HepG2 (cell line): ENCODE results near the gene SPAG6. TPM values are rescaled to one million over a fixed set of nuclear protein-coding genes. Genes with fewer than 3 reads are reported as not detected.

ENCODE experiments used
- ATAC-seq: fragments of 200-7000 bp; cut with Tn5 transposase; 3 replicates; pipeline ENCODE4 v1.9.1; 2020; ENCODE audit warnings: mild to moderate bottlenecking, moderate library complexity
- BruUV-seq: library from RNA; stranded (reverse); fragments of 400-500 nt; replicated peaks from 2 replicates; lab custom pipeline; 2021; lab: Mats Ljungman, UMichigan
- CTCF ChIA-PET: fragments of 300-600 bp; formaldehyde crosslinking; extraction: SDS; loops from one replicate; lab custom pipeline; 2021; ENCODE audit warnings: low total read pairs, inconsistent platforms, low intra/inter-chr PET ratio; lab: Yijun Ruan, JAX
- POLR2A ChIA-PET: fragments of 350-600 bp; sonication (Branson Sonifier 250); formaldehyde crosslinking; loops from one replicate; lab custom pipeline; 2020; ENCODE audit warnings: antibody characterized with exemption, inconsistent platforms; lab: Yijun Ruan, JAX
- DNase-seq: peaks from one replicate; pipeline ENCODE4 v3.0.0-alpha.2; 2015; ENCODE audit warnings: low spot score
- FAIRE-seq: peaks from 3 replicates; lab custom pipeline; 2011; peaks lifted over from hg19 to GRCh38; lab: Jason Lieb, UNC
- H2AFZ ChIP-seq: one replicate; pipeline ENCODE4 v1.6.1; 2011; ENCODE audit warnings: low read length, inconsistent platforms
- H3K27ac ChIP-seq: fragments of 300-600 bp; 3 replicates; pipeline ENCODE4 v1.8.0; 2011; ENCODE audit warnings: mixed run types, mild to moderate bottlenecking, mixed read lengths, low read length, inconsistent platforms; ENCODE audit not compliant: insufficient read depth; ENCODE audit errors: extremely low read length
- H3K27me3 ChIP-seq, 2 experiments: fragments of 200-600 bp in 1 of 2; 2 replicates in 1 of 2; 3 replicates in 1 of 2; pipeline versions ENCODE4 v1.6.0 to v1.8.0; 2011; ENCODE audit warnings: low read length in 2 of 2, mild to moderate bottlenecking in 2 of 2, moderate library complexity in 2 of 2, inconsistent platforms in 1 of 2; ENCODE audit not compliant: insufficient read depth in 2 of 2, control insufficient read depth in 1 of 2
- H3K36me3 ChIP-seq, 2 experiments: fragments of 200-600 bp in 1 of 2; replicated peaks in 1 of 2; 2 replicates in 1 of 2; 3 replicates in 1 of 2; pipeline versions ENCODE4 v1.5.1 to v1.8.0; 2011; ENCODE audit warnings: low read length in 2 of 2, inconsistent platforms in 1 of 2; ENCODE audit not compliant: insufficient read depth in 2 of 2, control insufficient read depth in 1 of 2
- H3K4me1 ChIP-seq: 2 replicates; pipeline ENCODE4 v1.5.1; 2012; ENCODE audit warnings: low read length, inconsistent platforms; ENCODE audit not compliant: insufficient read depth
- H3K4me2 ChIP-seq: 2 replicates; pipeline ENCODE4 v1.6.0; 2011; ENCODE audit warnings: low read depth, low read length, inconsistent platforms
- H3K4me3 ChIP-seq, 3 experiments: fragments of 200-600 bp in 1 of 3; sonication (generic), shearing (Covaris generic) in 1 of 3; replicated peaks in 1 of 3; 2 replicates each; pipeline ENCODE4 v1.5.1; 2011 to 2016; ENCODE audit warnings: low read length in 3 of 3, inconsistent platforms in 2 of 3, low read depth in 2 of 3, mild to moderate bottlenecking in 2 of 3, control low read depth in 1 of 3, mixed read lengths in 1 of 3; ENCODE audit not compliant: insufficient read depth in 1 of 3
- H3K79me2 ChIP-seq: one replicate; pipeline ENCODE4 v1.6.1; 2011; ENCODE audit warnings: low read length, inconsistent platforms; ENCODE audit not compliant: insufficient read depth
- H3K9ac ChIP-seq: 2 replicates; pipeline ENCODE4 v1.6.0; 2011; ENCODE audit warnings: mild to moderate bottlenecking, low read depth, low read length, inconsistent platforms; ENCODE audit not compliant: insufficient read depth
- H3K9me3 ChIP-seq: 2 replicates; pipeline ENCODE4 v1.5.1; 2012; ENCODE audit warnings: mild to moderate bottlenecking, low read length
- H4K20me1 ChIP-seq: 2 replicates; pipeline ENCODE4 v1.6.0; 2011; ENCODE audit warnings: inconsistent platforms, mild to moderate bottlenecking, low read length, moderate library complexity; ENCODE audit not compliant: insufficient read depth
- AHR ChIP-seq: IDR thresholded peaks from 2 replicates; pipeline ENCODE4 v1.6.1; 2018; ENCODE audit warnings: missing genetic modification reagents, missing compliant biosample characterization
- MAFF ChIP-seq: IDR thresholded peaks from 2 replicates; pipeline ENCODE4 v1.6.1; 2011; ENCODE audit warnings: low read depth, low read length, improper control_type of control experiment
- MAFK ChIP-seq, 2 experiments: IDR thresholded peaks in 1 of 2; conservative IDR thresholded peaks in 1 of 2; 2 replicates each; pipeline ENCODE4 v1.6.1; 2011; ENCODE audit warnings: improper control_type of control experiment in 2 of 2, low read length in 2 of 2
- NFATC3 ChIP-seq: sonication (generic); formaldehyde crosslinking; IDR thresholded peaks from 2 replicates; pipeline ENCODE4 v1.5.1; 2020; ENCODE audit warnings: mild to moderate bottlenecking, missing genetic modification reagents
- SNAPC2 ChIP-seq: sonication (generic); formaldehyde crosslinking; IDR thresholded peaks from 2 replicates; pipeline ENCODE4 v1.8.1; 2022; ENCODE audit warnings: mild to moderate bottlenecking, missing genetic modification reagents
- ZNF614 ChIP-seq: IDR thresholded peaks from 2 replicates; pipeline ENCODE4 v1.6.1; 2018; ENCODE audit warnings: missing biosample characterization, missing genetic modification reagents, inconsistent platforms, borderline replicate concordance
- ZNF747 ChIP-seq: sonication (generic); formaldehyde crosslinking; IDR thresholded peaks from 2 replicates; pipeline ENCODE4 v1.8.1; 2023; ENCODE audit warnings: missing genetic modification reagents, mild to moderate bottlenecking, borderline replicate concordance
- WGBS: methylation state at CpG from one replicate; pipeline ENCODE4 v1.1.6; 2017; ENCODE audit warnings: low lambda C conversion rate; 5-methylcytosine and 5-hydroxymethylcytosine counted together
- in situ Hi-C: cut with HindIII; loops from 2 replicates; pipeline ENCODE4 v1.10.0; 2017; ENCODE audit warnings: low pct_unique_long_range_greater_than_20kb; ENCODE audit not compliant: extremely low pct_ligation_motif_present
- intact Hi-C: fragments of 100-400 bp; cut with micrococcal nuclease; formaldehyde crosslinking; loops from one replicate; pipeline ENCODE4 v1.10.0; 2022; ENCODE audit not compliant: unreplicated experiment
- polyA plus RNA-seq, 8 experiments: library from polyadenylated mRNA; depleted of rRNA in 3 of 8; stranded (reverse) in 7 of 8; unstranded in 1 of 8; fragments of >200 nt; fragmentation: Illumina TruSeq in 4 of 8; extraction: Trizol in 4 of 8; gene quantifications; 2 replicates each; pipeline versions ENCODE4 v1.2.1 to v1.2.3, GENCODE V29; 2011 to 2016; ENCODE audit warnings: low read depth in 4 of 8, missing spikeins in 1 of 8, mixed read lengths in 1 of 8; ENCODE audit not compliant: insufficient read depth in 1 of 8
- total RNA-seq, 5 experiments: library from RNA; depleted of rRNA; stranded (reverse); fragments of >200 nt; fragmentation: Illumina TruSeq; extraction: Trizol; gene quantifications; 2 replicates each; pipeline ENCODE4 v1.2.3, GENCODE V29; 2016; ENCODE audit warnings: low read depth in 1 of 5

The SPAG6 gene
- total and polyA plus RNA-seq, 2 of the 13 experiments (the other 11 are each of a cell fraction or from before 2014, with no cell fraction given): not detected

- Histone ChIP-seq H4K20me1 (no peaks in the 10 kb centered on the region), H3K4me3 (no peak overlapping the region), H3K4me2 (no peak overlapping the region), H2AFZ (no peak overlapping the region), H3K9ac (no peak overlapping the region), H3K79me2 (no peaks in the 10 kb centered on the region), H3K4me1 (no peaks in the 10 kb centered on the region), H3K27me3 (0 out of 5 replicates have a peak, but pooled peaks cover 0 to 6% of the 10 kb centered on the region in 2 experiments), H3K9me3 (no peaks in the 10 kb centered on the region), H3K36me3 (no peaks in the 10 kb centered on the region), H3K27ac (no peak overlapping the region)
- FAIRE-seq (no peak), DNase-seq (no peak), ATAC-seq (no peak)
- BruUV-seq: no TSS peak
- in situ Hi-C loops: no loop called here
- no peak for TF ChIP-seq AHR (CRISPR knock-in tag)
- WGBS: 40% methylated on average over 2 of the region's 2 CpGs
- ChIA-PET CTCF (no interaction called here), POLR2A (no interaction called here)
- intact Hi-C loops: no loop called here
Measured at GRCh38 chr10:22461891-22462290, 116.6 kb downstream of the SPAG6 start.

GRCh38 chr10:22463255-22463654, 118.0 kb downstream of the SPAG6 start:
- in situ Hi-C loops: no loop called here
- 42% methylated on average over 4 of the region's 4 CpGs for WGBS
- POLR2A ChIA-PET: no interaction called here
- no peak for ATAC-seq
- Histone ChIP-seq H3K9ac (no peak overlapping the region), H3K79me2 (no peaks in the 10 kb centered on the region), H3K4me3 (no peak overlapping the region), H3K4me1 (no peaks in the 10 kb centered on the region), H3K4me2 (no peak overlapping the region), H3K9me3 (no peaks in the 10 kb centered on the region), H2AFZ (no peak overlapping the region), H3K36me3 (no peaks in the 10 kb centered on the region)
- DNase-seq: no peak
- CTCF ChIA-PET: no interaction called here
- no peak for TF ChIP-seq ZNF747 (CRISPR knock-in tag)
- TF ChIP-seq MAFK (conservative IDR thresholded peaks at IDR 0.05 in 1 of 2, IDR thresholded peaks at IDR 0.05 in 1 of 2; ENCODE audit: low read length in 2 of 2): peak; percentile 41 to 71; a peak in 2 of 4 replicates
- TF ChIP-seq SNAPC2 (CRISPR knock-in tag): no peak
- no peak for TF ChIP-seq NFATC3 (CRISPR knock-in tag)
- 0 out of 2 replicates have a peak, but pooled peaks have one; percentile 34 for TF ChIP-seq MAFF
- no peak for TF ChIP-seq ZNF614
- TF ChIP-seq, all 625 proteins: peak for 2
- no TSS peak for BruUV-seq
- no peak overlapping the region for H3K27ac ChIP-seq
- H4K20me1 ChIP-seq: no peaks in the 10 kb centered on the region
- intact Hi-C loops: no loop called here
- FAIRE-seq: no peak
- H3K27me3 ChIP-seq: 0 out of 5 replicates have a peak, but pooled peaks cover 0 to 6% of the 10 kb centered on the region in 2 experiments
